ENCODE measurements around the gene SLC37A4. TPM values are rescaled to one million over a fixed set of nuclear protein-coding genes. Genes with fewer than 3 reads are reported as not detected.
A peak's percentile ranks its signal among the peaks of the same experiment; 100 is the strongest.

Gene SLC37A4
- total and polyA plus RNA-seq, 10 of the 15 experiments (the other 5 are each of a cell fraction or from before 2014, with no cell fraction given) = 11.6 to 29.7 (median 20.4) TPM

GRCh38 chr11:119015054-119015611 is 15.5 kb downstream of the SLC37A4 start (continued):
- TF ChIP-seq CHD1 (IDR thresholded peaks at IDR 0.05; ENCODE audit: low read depth, low read length) = no peak
- TF ChIP-seq ZNF622 (IDR thresholded peaks at IDR 0.05) = no peak
- TF ChIP-seq YY1 (IDR thresholded peaks at IDR 0.05; ENCODE audit: low read depth, low read length) = peak; percentile 48; the same call in 1 of the 2 replicates
- no peak for TF ChIP-seq SUPT20H (IDR thresholded peaks at IDR 0.05; ENCODE audit: borderline replicate concordance, control insufficient read depth, low read depth, low read length)
- TF ChIP-seq USF2 (IDR thresholded peaks at IDR 0.05; ENCODE audit: borderline replicate concordance, low read depth, low read length) = no peak

- ATAC-seq (no peak), FAIRE-seq (no peak), DNase-seq (ENCODE audit: low read depth, low spot score) (no peak)
- POLR2A ChIA-PET = interaction anchor here (0.6 to 1.8 kb wide), 4 partner anchors 12 to 71 kb away, joined by 3 to 9 read pairs (median 4); no protein-coding TSS in a partner anchor
- intact Hi-C loops (cut with micrococcal nuclease; ENCODE audit: unreplicated experiment) (loop anchor here (1.0 kb wide), 1 partner anchor 14 kb away; no protein-coding TSS in a partner anchor), in situ Hi-C loops (cut with MboI) (no loop called here)
- H3K79me2 ChIP-seq (ENCODE audit: control insufficient read depth, insufficient read depth, low read length) = peaks cover 39% of the 10 kb centered on the region
- RAD21 ChIA-PET (ENCODE audit: unreplicated experiment) = interaction anchor here (1.0 to 1.4 kb wide), 3 partner anchors 10 to 322 kb away, joined by 3 read pairs; no protein-coding TSS in a partner anchor
- no peak overlapping the region for H3K9ac ChIP-seq (ENCODE audit: control insufficient read depth, insufficient read depth, low read length)
- H3K36me3 ChIP-seq (ENCODE audit: control insufficient read depth in 2 of 2, insufficient read depth in 2 of 2, low read length in 1 of 2) = peaks cover 17 to 24% of the 10 kb centered on the region in 2 experiments
- 0 out of 2 replicates have a peak, but pooled peaks have one; percentile 16 for TF ChIP-seq SMAD5 (IDR thresholded peaks at IDR 0.05; ENCODE audit: low read depth)
- TF ChIP-seq MEF2A (IDR thresholded peaks at IDR 0.05; ENCODE audit: insufficient read depth, low read depth, low read length) = no peak
- TF ChIP-seq POLR2A (IDR thresholded peaks at IDR 0.05; ENCODE audit: low read depth, low read length) = peak; percentile 45; the same call in 1 of the 2 replicates
- TF ChIP-seq POLR2AphosphoS2 (IDR thresholded peaks at IDR 0.05; ENCODE audit: low read depth, low read length) = peak; percentile 80
- no peak for TF ChIP-seq CBFB (IDR thresholded peaks at IDR 0.05; ENCODE audit: low read depth)
- peak; percentile 62 for TF ChIP-seq POLR2AphosphoS5 (IDR thresholded peaks at IDR 0.05; ENCODE audit: low read length)
- no peak overlapping the region for H2AFZ ChIP-seq (ENCODE audit: control insufficient read depth, low read depth, low read length)
- no peaks in the 10 kb centered on the region; the same call in 1 of the 2 replicates for H3K4me1 ChIP-seq (ENCODE audit: control insufficient read depth, insufficient read depth, low read length)
- no TSS peak for BruUV-seq (replicated peaks)
- H4K20me1 ChIP-seq (ENCODE audit: control insufficient read depth, insufficient read depth) = no peaks in the 10 kb centered on the region
- H3K4me2 ChIP-seq (ENCODE audit: control insufficient read depth, insufficient read depth) = no peak overlapping the region
- no peaks in the 10 kb centered on the region; the same call in 2 of the 3 replicates for H3K9me3 ChIP-seq (replicated peaks; ENCODE audit: control insufficient read depth, insufficient read depth, low read length)
- H3K4me3 ChIP-seq = no peak overlapping the region
- 97% methylated on average over 17 of the region's 17 CpGs for WGBS (ENCODE audit: insufficient coverage, insufficient replicate concordance, low lambda C conversion rate, missing lambda C conversion rate)
- no peak overlapping the region for H3K27ac ChIP-seq (ENCODE audit: control insufficient read depth, insufficient read depth)
- H3K27me3 ChIP-seq (replicated peaks in 1 of 2; ENCODE audit: control insufficient read depth in 2 of 2, insufficient read depth in 2 of 2, low read length in 1 of 2) = no peaks in the 10 kb centered on the region
- SMC1A ChIA-PET (ENCODE audit: uncharacterized antibody, unreplicated experiment) = interaction anchor here (6.4 kb wide), 1 partner anchor 15 kb away, joined by 40 read pairs; the partner anchor contains the start of gene SLC37A4
- CTCF ChIA-PET = interaction anchor here (0.6 to 2.5 kb wide), 5 partner anchors 12 to 352 kb away, joined by 3 to 8 read pairs (median 3); no protein-coding TSS in a partner anchor
Measured at GRCh38 chr11:119014209-119014924, 16.3 kb downstream of the SLC37A4 start.
